ENCODE results near the gene DNAJC9. TPM values are rescaled to one million over a fixed set of nuclear protein-coding genes. Genes with fewer than 3 reads are reported as not detected.

DNAJC9 gene
- total RNA-seq, 2 experiments from 2014 or later = 15.4 to 15.8 TPM

DNA sequence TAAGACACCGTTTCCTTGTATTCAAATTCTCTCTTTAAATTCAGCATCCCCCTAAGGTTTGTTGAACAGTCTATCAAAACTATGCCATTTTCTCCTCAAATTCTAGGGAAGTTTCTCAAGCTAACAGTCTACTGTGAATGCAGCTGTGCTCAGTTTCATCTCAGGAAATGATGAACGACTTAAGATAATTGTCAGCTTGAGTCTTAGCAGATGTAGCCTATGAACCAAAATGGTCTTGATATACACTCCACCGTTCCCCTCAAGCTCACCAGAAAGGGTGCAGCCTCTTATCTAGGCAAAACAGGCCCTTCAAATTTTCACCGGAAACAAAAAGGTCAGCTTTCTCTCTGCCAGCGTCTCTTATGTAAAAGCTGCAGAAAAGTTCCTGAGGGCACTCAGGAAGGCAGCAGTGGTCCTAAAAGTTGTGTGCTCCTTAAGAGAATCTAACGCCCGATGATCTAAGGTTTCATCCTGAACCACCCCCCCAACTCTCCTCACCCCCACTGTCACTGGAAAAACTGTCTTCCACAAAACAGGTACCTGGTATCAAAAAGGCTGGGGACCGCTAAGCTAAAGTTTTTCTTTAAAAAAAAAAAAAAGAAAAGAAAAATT is 2.1 kb downstream of the DNAJC9 start:
- Histone ChIP-seq H3K4me3 (ENCODE audit: low read length) (no peak overlapping the region), H3K4me1 (ENCODE audit: insufficient read depth, low read length) (peaks cover 17% of the 10 kb centered on the region), H3K27ac (ENCODE audit: low read depth in 1 of 2, low read length in 2 of 2) (peak overlapping the region in 1 of 2 donors; percentile 27), H3K27me3 (ENCODE audit: control insufficient read depth in 1 of 2, insufficient read depth in 2 of 2, low read length in 2 of 2) (no peaks in the 10 kb centered on the region), H3K36me3 (ENCODE audit: insufficient read depth, low read length) (peaks cover 53% of the 10 kb centered on the region), H3K9me3 (ENCODE audit: control insufficient read depth in 1 of 2, insufficient read depth in 1 of 2, low read length in 2 of 2) (no peaks in the 10 kb centered on the region)
- Mint-ChIP-seq H3K4me1 (ENCODE audit: low read depth) (peaks cover 53% of the 10 kb centered on the region), H3K27me3 (no peaks in the 10 kb centered on the region), H3K9me3 (no peaks in the 10 kb centered on the region), H3K4me3 (peak overlapping the region; percentile 58), H3K27ac (peak overlapping the region; percentile 86), H3K36me3 (ENCODE audit: low read depth) (peaks cover 89% of the 10 kb centered on the region)
- intact Hi-C loops (cut with DNase I, micrococcal nuclease) = loop anchor here (2.0 to 10.0 kb wide), 4 partner anchors 78 to 620 kb away; partner anchors contain the start of genes ECD (in 1 of the 2), FAM149B1 (in 1 of the 2), MICU1 (in 1 of the 2) and P4HA1 (in 1 of the 2)
- ATAC-seq (ENCODE audit: poor library complexity) (no peak), DNase-seq (no peak)
- TF ChIP-seq CTCF (IDR thresholded peaks at IDR 0.05) = no peak
- ChIA-PET CTCF (interaction anchor here (0.6 kb wide), 1 partner anchor 1348 kb away, joined by 3 read pairs; no protein-coding TSS in a partner anchor), POLR2A (interaction anchor here (0.7 kb wide), 1 partner anchor 37 kb away, joined by 3 read pairs; no protein-coding TSS in a partner anchor)

- Mint-ChIP-seq H3K27ac (no peak overlapping the region), H3K9me3 (no peaks in the 10 kb centered on the region), H3K4me3 (no peak overlapping the region), H3K27me3 (no peaks in the 10 kb centered on the region), H3K36me3 (ENCODE audit: low read depth) (peaks cover 69% of the 10 kb centered on the region), H3K4me1 (ENCODE audit: low read depth) (peaks cover 16% of the 10 kb centered on the region)
- Histone ChIP-seq H3K27ac (ENCODE audit: low read depth in 1 of 2, low read length in 2 of 2) (no peak overlapping the region), H3K27me3 (ENCODE audit: control insufficient read depth in 1 of 2, insufficient read depth in 2 of 2, low read length in 2 of 2) (no peaks in the 10 kb centered on the region), H3K4me3 (ENCODE audit: low read length) (no peak overlapping the region), H3K9me3 (ENCODE audit: control insufficient read depth in 1 of 2, insufficient read depth in 1 of 2, low read length in 2 of 2) (no peaks in the 10 kb centered on the region), H3K4me1 (ENCODE audit: insufficient read depth, low read length) (peaks cover 1% of the 10 kb centered on the region), H3K36me3 (ENCODE audit: insufficient read depth, low read length) (peaks cover 70% of the 10 kb centered on the region)
- ATAC-seq (ENCODE audit: poor library complexity) (no peak), DNase-seq (no peak)
- no peak for TF ChIP-seq CTCF (IDR thresholded peaks at IDR 0.05)
- CTCF ChIA-PET = no interaction called here
- POLR2A ChIA-PET = no interaction called here
- intact Hi-C loops (cut with DNase I, micrococcal nuclease) = loop anchor here in 1 of 2 experiments (10.0 kb wide), 1 partner anchor 615 kb away; the partner anchor contains the start of gene MICU1
Measured at GRCh38 chr10:73239908-73240307, 7.1 kb downstream of the DNAJC9 start.

DNA sequence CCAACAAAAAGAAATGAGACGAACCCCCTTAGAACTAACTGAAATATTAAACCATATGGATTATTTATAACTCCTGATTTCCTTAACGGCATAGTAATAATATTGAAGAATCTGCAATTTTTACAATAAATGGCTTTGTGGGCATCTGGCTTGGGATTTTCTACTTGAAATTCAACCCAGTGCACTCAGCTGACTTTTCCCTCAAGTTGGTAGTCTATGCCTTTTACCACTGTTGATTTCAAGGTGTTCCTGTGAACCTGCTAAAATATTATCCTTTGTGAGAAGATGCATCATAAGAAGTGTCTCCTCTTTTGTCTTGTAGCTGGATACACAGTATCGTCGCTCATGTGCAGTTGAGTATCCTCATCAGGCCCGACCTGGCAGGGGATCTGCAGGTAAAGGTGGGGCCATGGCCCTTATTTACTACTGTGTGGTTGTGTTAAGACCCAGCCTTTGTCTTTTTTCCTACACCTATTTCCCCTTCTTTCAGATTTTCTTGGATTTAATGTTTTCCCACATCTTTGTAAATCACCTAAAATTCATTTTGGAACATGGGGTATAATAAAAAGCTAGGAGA is 8.0 kb downstream of the DNAJC9 start:
- H3K4me3 ChIP-seq (ENCODE audit: low read length) = no peak overlapping the region
- no peak overlapping the region for H3K27ac Mint-ChIP-seq
- ChIA-PET CTCF (interaction anchor here (0.7 kb wide), 1 partner anchor 41 kb away, joined by 3 read pairs; no protein-coding TSS in a partner anchor), POLR2A (interaction anchor here (2.2 kb wide), 1 partner anchor 8 kb away, joined by 12 read pairs; the partner anchor contains the start of gene DNAJC9)
- no peak for TF ChIP-seq CTCF (IDR thresholded peaks at IDR 0.05)
- no peaks in the 10 kb centered on the region for H3K27me3 ChIP-seq (ENCODE audit: control insufficient read depth in 1 of 2, insufficient read depth in 2 of 2, low read length in 2 of 2)
- peaks cover 7% of the 10 kb centered on the region for H3K4me1 Mint-ChIP-seq (ENCODE audit: low read depth)
- no peaks in the 10 kb centered on the region for H3K27me3 Mint-ChIP-seq
- H3K36me3 ChIP-seq (ENCODE audit: insufficient read depth, low read length) = peaks cover 70% of the 10 kb centered on the region
- H3K9me3 Mint-ChIP-seq = no peaks in the 10 kb centered on the region
- no peak overlapping the region for H3K4me3 Mint-ChIP-seq
- no peak overlapping the region for H3K27ac ChIP-seq (ENCODE audit: low read depth in 1 of 2, low read length in 2 of 2)
- intact Hi-C loops (cut with DNase I, micrococcal nuclease) = no loop called here
- no peaks in the 10 kb centered on the region for H3K9me3 ChIP-seq (ENCODE audit: control insufficient read depth in 1 of 2, insufficient read depth in 1 of 2, low read length in 2 of 2)
- ATAC-seq (ENCODE audit: poor library complexity) = no peak
- peaks cover 69% of the 10 kb centered on the region for H3K36me3 Mint-ChIP-seq (ENCODE audit: low read depth)
- H3K4me1 ChIP-seq (ENCODE audit: insufficient read depth, low read length) = no peaks in the 10 kb centered on the region
- no peak for DNase-seq
